Keratinocyte (primary cell): ENCODE results near the gene SMURF2.

Source experiments
- EZH2 ChIP-seq: IDR thresholded peaks from one replicate; pipeline ENCODE4 v1.6.1; 2012; ENCODE audit warnings: inconsistent platforms, mild to moderate bottlenecking, low read length, moderate library complexity
- TF ChIP-seq, protein P1 (sequence below), 3 experiments: IDR thresholded peaks in 1 of 3; conservative IDR thresholded peaks in 1 of 3; optimal IDR thresholded peaks in 1 of 3; 2 replicates in 2 of 3; 3 replicates in 1 of 3; pipeline versions ENCODE3 to v1.5.1; 2011; ENCODE audit warnings: low read length in 3 of 3, mild to moderate bottlenecking in 3 of 3, moderate library complexity in 2 of 3, control low read depth in 1 of 3, inconsistent platforms in 1 of 3; ENCODE audit not compliant: insufficient read depth in 2 of 3; ENCODE audit errors: extremely low read depth in 1 of 3

DNA sequence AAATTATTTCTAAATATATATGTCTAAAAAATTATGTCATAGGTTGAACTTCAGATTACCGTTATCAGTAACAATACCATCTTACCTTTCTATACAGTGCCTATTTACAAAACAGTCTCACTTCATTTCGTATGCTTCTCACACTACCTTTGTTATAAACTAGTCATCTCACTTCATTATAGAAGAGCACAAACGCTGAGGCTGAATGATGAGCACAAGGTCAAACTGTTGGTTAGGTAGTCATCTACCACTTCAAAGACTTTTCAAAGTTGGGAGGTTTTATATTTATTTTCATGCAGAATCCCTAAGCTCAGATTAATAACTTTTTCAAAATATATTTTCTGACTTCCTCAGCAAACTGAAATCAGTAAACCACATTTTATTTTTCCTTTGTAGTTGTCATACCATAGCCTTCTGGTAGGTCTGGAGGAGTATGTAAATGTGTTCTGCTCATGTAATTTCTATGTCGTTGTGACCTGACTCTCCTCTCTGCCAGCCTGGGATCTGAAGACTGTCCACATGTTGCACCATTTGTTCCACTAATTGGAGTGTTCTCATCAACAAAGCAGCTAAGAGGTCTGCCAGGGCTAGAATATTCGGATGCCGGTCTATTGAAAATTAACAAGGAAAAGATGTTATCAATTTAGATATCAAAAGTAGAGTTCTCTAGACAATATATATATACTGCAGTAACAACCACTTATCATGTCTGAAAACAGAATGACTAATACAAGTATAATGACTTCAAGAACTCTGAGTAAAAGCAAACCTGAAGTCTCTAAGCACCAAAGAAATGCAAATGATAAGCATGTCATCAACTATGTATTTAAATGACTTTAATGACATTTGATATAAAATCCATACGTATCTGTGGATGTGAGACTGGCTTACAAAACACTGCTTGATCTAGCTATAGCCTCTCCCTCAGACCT is 81.5 kb downstream of the SMURF2 start:
- TF ChIP-seq, protein P1, sequence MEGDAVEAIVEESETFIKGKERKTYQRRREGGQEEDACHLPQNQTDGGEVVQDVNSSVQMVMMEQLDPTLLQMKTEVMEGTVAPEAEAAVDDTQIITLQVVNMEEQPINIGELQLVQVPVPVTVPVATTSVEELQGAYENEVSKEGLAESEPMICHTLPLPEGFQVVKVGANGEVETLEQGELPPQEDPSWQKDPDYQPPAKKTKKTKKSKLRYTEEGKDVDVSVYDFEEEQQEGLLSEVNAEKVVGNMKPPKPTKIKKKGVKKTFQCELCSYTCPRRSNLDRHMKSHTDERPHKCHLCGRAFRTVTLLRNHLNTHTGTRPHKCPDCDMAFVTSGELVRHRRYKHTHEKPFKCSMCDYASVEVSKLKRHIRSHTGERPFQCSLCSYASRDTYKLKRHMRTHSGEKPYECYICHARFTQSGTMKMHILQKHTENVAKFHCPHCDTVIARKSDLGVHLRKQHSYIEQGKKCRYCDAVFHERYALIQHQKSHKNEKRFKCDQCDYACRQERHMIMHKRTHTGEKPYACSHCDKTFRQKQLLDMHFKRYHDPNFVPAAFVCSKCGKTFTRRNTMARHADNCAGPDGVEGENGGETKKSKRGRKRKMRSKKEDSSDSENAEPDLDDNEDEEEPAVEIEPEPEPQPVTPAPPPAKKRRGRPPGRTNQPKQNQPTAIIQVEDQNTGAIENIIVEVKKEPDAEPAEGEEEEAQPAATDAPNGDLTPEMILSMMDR (optimal IDR thresholded peaks at IDR 0.05 in 1 of 3, IDR thresholded peaks at IDR 0.05 in 1 of 3, conservative IDR thresholded peaks at IDR 0.05 in 1 of 3; ENCODE audit: extremely low read depth in 1 of 3, insufficient read depth in 2 of 3, low read length in 3 of 3) = no peak
- TF ChIP-seq EZH2 = no peak
